Measurements from ENCODE around the gene CRABP2. TPM values are rescaled to one million over a fixed set of nuclear protein-coding genes. Genes with fewer than 3 reads are reported as not detected.

The CRABP2 gene
- total and polyA plus RNA-seq, 2 of the 13 experiments (the other 11 are each of a cell fraction or from before 2014, with no cell fraction given): 0.40 to 0.60 TPM

- TF ChIP-seq KAT7 (CRISPR knock-in tag; IDR thresholded peaks at IDR 0.05; ENCODE audit: borderline replicate concordance): no peak
- no peak for TF ChIP-seq SNAI1 (CRISPR knock-in tag; IDR thresholded peaks at IDR 0.05; ENCODE audit: borderline replicate concordance)
- TF ChIP-seq PCBP2 (optimal IDR thresholded peaks at IDR 0.05; ENCODE audit: low read depth, low read length, poor library complexity, severe bottlenecking): no peak
- TF ChIP-seq, protein P1, sequence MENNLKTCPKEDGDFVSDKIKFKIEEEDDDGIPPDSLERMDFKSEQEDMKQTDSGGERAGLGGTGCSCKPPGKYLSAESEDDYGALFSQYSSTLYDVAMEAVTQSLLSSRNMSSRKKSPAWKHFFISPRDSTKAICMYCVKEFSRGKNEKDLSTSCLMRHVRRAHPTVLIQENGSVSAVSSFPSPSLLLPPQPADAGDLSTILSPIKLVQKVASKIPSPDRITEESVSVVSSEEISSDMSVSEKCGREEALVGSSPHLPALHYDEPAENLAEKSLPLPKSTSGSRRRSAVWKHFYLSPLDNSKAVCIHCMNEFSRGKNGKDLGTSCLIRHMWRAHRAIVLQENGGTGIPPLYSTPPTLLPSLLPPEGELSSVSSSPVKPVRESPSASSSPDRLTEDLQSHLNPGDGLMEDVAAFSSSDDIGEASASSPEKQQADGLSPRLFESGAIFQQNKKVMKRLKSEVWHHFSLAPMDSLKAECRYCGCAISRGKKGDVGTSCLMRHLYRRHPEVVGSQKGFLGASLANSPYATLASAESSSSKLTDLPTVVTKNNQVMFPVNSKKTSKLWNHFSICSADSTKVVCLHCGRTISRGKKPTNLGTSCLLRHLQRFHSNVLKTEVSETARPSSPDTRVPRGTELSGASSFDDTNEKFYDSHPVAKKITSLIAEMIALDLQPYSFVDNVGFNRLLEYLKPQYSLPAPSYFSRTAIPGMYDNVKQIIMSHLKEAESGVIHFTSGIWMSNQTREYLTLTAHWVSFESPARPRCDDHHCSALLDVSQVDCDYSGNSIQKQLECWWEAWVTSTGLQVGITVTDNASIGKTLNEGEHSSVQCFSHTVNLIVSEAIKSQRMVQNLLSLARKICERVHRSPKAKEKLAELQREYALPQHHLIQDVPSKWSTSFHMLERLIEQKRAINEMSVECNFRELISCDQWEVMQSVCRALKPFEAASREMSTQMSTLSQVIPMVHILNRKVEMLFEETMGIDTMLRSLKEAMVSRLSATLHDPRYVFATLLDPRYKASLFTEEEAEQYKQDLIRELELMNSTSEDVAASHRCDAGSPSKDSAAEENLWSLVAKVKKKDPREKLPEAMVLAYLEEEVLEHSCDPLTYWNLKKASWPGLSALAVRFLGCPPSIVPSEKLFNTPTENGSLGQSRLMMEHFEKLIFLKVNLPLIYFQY (CRISPR knock-in tag; IDR thresholded peaks at IDR 0.05; ENCODE audit: borderline replicate concordance): no peak
- TF ChIP-seq, protein P2, sequence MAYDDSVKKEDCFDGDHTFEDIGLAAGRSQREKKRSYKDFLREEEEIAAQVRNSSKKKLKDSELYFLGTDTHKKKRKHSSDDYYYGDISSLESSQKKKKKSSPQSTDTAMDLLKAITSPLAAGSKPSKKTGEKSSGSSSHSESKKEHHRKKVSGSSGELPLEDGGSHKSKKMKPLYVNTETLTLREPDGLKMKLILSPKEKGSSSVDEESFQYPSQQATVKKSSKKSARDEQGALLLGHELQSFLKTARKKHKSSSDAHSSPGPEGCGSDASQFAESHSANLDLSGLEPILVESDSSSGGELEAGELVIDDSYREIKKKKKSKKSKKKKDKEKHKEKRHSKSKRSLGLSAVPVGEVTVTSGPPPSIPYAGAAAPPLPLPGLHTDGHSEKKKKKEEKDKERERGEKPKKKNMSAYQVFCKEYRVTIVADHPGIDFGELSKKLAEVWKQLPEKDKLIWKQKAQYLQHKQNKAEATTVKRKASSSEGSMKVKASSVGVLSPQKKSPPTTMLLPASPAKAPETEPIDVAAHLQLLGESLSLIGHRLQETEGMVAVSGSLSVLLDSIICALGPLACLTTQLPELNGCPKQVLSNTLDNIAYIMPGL (CRISPR knock-in tag; IDR thresholded peaks at IDR 0.05; ENCODE audit: borderline replicate concordance in 1 of 2, low read depth in 1 of 2): peak; percentile 75 to 89; a peak in 3 of 4 replicates
- no peak for TF ChIP-seq SMYD3 (CRISPR knock-in tag; IDR thresholded peaks at IDR 0.05)
- no peak for TF ChIP-seq ZNF543 (CRISPR knock-in tag; IDR thresholded peaks at IDR 0.05)
- no peak for TF ChIP-seq MAFK (conservative IDR thresholded peaks at IDR 0.05 in 1 of 2, IDR thresholded peaks at IDR 0.05 in 1 of 2; ENCODE audit: low read length in 2 of 2)
- no peak for TF ChIP-seq MIER2 (CRISPR knock-in tag; IDR thresholded peaks at IDR 0.05)
- TF ChIP-seq, protein P3, sequence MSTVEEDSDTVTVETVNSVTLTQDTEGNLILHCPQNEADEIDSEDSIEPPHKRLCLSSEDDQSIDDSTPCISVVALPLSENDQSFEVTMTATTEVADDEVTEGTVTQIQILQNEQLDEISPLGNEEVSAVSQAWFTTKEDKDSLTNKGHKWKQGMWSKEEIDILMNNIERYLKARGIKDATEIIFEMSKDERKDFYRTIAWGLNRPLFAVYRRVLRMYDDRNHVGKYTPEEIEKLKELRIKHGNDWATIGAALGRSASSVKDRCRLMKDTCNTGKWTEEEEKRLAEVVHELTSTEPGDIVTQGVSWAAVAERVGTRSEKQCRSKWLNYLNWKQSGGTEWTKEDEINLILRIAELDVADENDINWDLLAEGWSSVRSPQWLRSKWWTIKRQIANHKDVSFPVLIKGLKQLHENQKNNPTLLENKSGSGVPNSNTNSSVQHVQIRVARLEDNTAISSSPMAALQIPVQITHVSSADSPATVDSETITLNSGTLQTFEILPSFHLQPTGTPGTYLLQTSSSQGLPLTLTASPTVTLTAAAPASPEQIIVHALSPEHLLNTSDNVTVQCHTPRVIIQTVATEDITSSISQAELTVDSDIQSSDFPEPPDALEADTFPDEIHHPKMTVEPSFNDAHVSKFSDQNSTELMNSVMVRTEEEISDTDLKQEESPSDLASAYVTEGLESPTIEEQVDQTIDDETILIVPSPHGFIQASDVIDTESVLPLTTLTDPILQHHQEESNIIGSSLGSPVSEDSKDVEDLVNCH (CRISPR knock-in tag; IDR thresholded peaks at IDR 0.05): no peak
- no peak for TF ChIP-seq ZNF589 (CRISPR knock-in tag; conservative IDR thresholded peaks at IDR 0.05)
- TF ChIP-seq ZBTB21 (CRISPR knock-in tag; IDR thresholded peaks at IDR 0.05): no peak
- no peak for TF ChIP-seq CAMTA2 (CRISPR knock-in tag; IDR thresholded peaks at IDR 0.05; ENCODE audit: borderline replicate concordance)
- no peak for TF ChIP-seq SPEN (CRISPR knock-in tag; IDR thresholded peaks at IDR 0.05; ENCODE audit: low read depth)
- TF ChIP-seq MTF2 (CRISPR knock-in tag; IDR thresholded peaks at IDR 0.05; ENCODE audit: borderline replicate concordance): no peak
- no peak for TF ChIP-seq GPN1 (CRISPR knock-in tag; IDR thresholded peaks at IDR 0.05; ENCODE audit: borderline replicate concordance)
- no peak for TF ChIP-seq TOE1 (CRISPR knock-in tag; IDR thresholded peaks at IDR 0.05)
- TF ChIP-seq ZNF605 (CRISPR knock-in tag; IDR thresholded peaks at IDR 0.05): no peak
- TF ChIP-seq ZNF670 (CRISPR knock-in tag; IDR thresholded peaks at IDR 0.05; ENCODE audit: borderline replicate concordance): no peak
- no peak for TF ChIP-seq GTF3A (CRISPR knock-in tag; conservative IDR thresholded peaks at IDR 0.05)
- TF ChIP-seq PHF8 (CRISPR knock-in tag; IDR thresholded peaks at IDR 0.05): no peak
Measured at GRCh38 chr1:156725683-156726280, 20.4 kb upstream of the CRABP2 start (continued).
